ENCODE measurements around the gene EEIG2.

The EEIG2 gene

DNA sequence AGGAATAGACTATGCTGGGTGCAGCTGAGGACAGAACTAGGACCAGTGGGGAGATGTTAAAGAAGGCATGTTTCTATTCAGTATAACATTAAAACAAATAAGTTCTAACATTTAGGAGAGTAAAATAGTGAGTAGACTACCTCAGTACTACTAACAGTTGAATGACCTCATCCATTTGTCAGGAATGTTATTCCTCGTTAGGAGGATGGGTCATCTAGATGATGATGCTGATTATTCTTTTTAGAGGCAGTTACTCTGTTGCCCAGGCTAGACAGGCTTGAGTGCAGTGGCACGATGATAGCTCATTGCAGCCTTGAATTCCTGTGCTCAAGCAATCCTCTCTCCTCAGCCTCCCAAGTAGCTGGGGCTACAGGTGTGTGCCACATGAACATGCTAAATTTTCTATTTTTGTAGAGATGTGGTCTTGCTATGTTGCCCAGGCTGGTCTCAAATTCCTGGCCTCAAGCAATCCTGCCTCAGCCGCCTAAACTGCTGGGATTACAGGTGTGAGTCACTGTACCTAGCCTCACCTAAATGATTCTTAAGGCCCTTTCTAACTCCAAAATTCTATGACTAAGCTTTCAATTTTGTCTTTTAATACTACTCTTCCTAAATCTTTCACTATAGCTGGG lies 9.3 kb downstream of the EEIG2 start:
- TF ChIP-seq ZBTB7A (IDR thresholded peaks at IDR 0.05; ENCODE audit: low read depth) (no peak), NFIC (IDR thresholded peaks at IDR 0.05) (no peak), CEBPB (IDR thresholded peaks at IDR 0.05) (no peak), TCF12 (IDR thresholded peaks at IDR 0.05; ENCODE audit: low read depth) (no peak)
- TF ChIP-seq, protein P1, sequence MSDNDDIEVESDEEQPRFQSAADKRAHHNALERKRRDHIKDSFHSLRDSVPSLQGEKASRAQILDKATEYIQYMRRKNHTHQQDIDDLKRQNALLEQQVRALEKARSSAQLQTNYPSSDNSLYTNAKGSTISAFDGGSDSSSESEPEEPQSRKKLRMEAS (IDR thresholded peaks at IDR 0.05), result no peak

DNA sequence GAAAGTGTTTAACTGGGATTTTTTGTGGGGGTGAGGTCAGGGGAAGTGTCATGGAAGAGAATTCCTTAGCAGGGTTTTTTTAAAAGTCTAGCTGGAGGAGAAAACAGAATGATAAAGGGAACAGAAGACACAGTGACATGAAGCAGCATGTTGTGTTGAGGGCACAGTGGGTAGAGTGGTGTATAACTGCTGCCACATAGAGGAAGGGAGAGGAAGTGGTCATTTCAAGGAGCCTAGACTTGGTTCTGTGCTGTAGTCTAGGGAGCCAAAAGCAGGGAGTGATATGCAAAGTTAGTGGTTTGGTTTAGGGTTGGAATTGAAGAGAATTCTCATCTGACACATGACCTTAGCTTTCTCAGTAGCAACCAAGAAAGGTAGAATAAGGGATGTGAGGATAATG lies 10.2 kb downstream of the EEIG2 start:
- TF ChIP-seq EGR1 (IDR thresholded peaks at IDR 0.05), result no peak
- no peak for TF ChIP-seq TCF12 (IDR thresholded peaks at IDR 0.05; ENCODE audit: low read depth)
- no peak for TF ChIP-seq YY1 (IDR thresholded peaks at IDR 0.05; ENCODE audit: low read depth)
- no peak for TF ChIP-seq NFIC (IDR thresholded peaks at IDR 0.05)
- TF ChIP-seq TEAD4 (IDR thresholded peaks at IDR 0.05), result no peak
- TF ChIP-seq TAF1 (IDR thresholded peaks at IDR 0.05; ENCODE audit: low read depth), result no peak
- peak; percentile 62 for TF ChIP-seq RAD21 (IDR thresholded peaks at IDR 0.05; ENCODE audit: low read depth)
- no peak for TF ChIP-seq CEBPB (IDR thresholded peaks at IDR 0.05)

DNA sequence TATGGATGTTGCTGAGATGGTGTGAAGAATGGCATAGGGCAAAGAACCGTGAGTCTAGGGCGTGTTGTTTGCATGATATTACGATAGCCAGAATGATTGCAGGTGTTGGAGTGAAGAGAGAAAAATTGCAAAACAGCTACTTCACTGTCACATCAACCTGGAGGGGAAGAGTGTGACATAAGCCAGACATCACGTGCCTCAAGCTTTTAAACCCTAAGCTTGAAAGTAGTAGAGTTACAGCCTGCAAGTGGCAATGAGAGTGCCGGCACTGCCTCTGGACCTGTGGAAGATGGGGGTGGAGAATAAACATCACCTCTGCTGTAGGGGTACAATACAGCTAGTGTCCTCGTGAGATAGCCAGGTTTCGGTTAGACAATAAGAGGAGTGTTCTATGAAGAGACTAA lies 11.1 kb downstream of the EEIG2 start:
- no peak for TF ChIP-seq YY1 (IDR thresholded peaks at IDR 0.05; ENCODE audit: low read depth)
- TF ChIP-seq TCF12 (IDR thresholded peaks at IDR 0.05; ENCODE audit: low read depth), result no peak
- TF ChIP-seq ZBTB7A (IDR thresholded peaks at IDR 0.05; ENCODE audit: low read depth), result no peak
- TF ChIP-seq CEBPB (IDR thresholded peaks at IDR 0.05), result no peak
- TF ChIP-seq FOXM1 (IDR thresholded peaks at IDR 0.05; ENCODE audit: borderline replicate concordance, low read depth), result no peak
- TF ChIP-seq, protein P2, sequence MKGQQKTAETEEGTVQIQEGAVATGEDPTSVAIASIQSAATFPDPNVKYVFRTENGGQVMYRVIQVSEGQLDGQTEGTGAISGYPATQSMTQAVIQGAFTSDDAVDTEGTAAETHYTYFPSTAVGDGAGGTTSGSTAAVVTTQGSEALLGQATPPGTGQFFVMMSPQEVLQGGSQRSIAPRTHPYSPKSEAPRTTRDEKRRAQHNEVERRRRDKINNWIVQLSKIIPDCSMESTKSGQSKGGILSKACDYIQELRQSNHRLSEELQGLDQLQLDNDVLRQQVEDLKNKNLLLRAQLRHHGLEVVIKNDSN (IDR thresholded peaks at IDR 0.05), result no peak
- no peak for TF ChIP-seq CREB1 (IDR thresholded peaks at IDR 0.05; ENCODE audit: low read depth)
- TF ChIP-seq, protein P1 (IDR thresholded peaks at IDR 0.05), result no peak
- TF ChIP-seq EGR1 (IDR thresholded peaks at IDR 0.05), result no peak

DNA sequence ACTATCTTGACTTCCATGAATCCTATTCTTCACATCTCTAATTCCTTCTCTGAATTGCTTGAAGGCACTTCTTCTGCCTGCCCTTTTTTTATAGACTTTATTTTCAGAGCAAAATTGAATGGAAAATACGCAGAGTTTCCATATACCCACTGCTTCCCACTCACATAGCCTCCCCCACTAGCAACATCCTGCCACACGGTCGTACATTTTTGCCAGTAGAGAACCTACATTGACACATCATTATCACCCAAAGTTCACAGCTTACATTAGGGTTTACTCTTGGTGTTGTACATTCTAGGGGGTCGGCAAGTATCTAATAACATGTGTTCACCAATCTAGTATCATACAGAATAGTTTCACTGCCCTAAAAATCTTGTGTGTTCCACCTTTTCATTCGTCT lies 12.3 kb downstream of the EEIG2 start:
- TF ChIP-seq CREB1 (IDR thresholded peaks at IDR 0.05; ENCODE audit: low read depth) (no peak), TEAD4 (IDR thresholded peaks at IDR 0.05) (no peak), YY1 (IDR thresholded peaks at IDR 0.05; ENCODE audit: low read depth) (no peak), FOXM1 (IDR thresholded peaks at IDR 0.05; ENCODE audit: borderline replicate concordance, low read depth) (no peak), NFIC (IDR thresholded peaks at IDR 0.05) (no peak), EGR1 (IDR thresholded peaks at IDR 0.05) (no peak), CEBPB (IDR thresholded peaks at IDR 0.05) (no peak), ZBTB7A (IDR thresholded peaks at IDR 0.05; ENCODE audit: low read depth) (no peak)
- TF ChIP-seq, protein P1 (IDR thresholded peaks at IDR 0.05), result no peak

DNA sequence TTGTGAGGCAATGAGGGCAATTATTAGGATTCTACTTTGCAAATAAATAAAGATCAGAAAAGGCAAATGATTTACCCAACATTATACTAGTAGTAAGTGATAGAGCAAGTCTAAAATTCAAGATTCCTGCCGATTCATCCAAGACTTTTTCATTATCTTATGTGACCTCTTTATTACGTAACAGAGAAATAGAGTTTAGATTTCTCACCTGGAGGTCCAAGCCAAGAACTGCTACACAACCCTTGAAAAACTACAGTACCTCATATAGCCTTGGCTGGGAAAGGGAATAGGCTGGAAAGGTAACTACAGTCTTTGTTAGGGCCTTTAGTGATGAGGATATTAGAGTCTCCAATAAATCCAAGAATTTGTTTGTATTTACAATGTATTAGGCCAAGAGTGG lies 13.3 kb downstream of the EEIG2 start:
- TF ChIP-seq YY1 (IDR thresholded peaks at IDR 0.05; ENCODE audit: low read depth), result no peak
- TF ChIP-seq RAD21 (IDR thresholded peaks at IDR 0.05; ENCODE audit: low read depth), result no peak
- no peak for TF ChIP-seq NFIC (IDR thresholded peaks at IDR 0.05)
- TF ChIP-seq CREB1 (IDR thresholded peaks at IDR 0.05; ENCODE audit: low read depth), result no peak
- TF ChIP-seq, protein P3, sequence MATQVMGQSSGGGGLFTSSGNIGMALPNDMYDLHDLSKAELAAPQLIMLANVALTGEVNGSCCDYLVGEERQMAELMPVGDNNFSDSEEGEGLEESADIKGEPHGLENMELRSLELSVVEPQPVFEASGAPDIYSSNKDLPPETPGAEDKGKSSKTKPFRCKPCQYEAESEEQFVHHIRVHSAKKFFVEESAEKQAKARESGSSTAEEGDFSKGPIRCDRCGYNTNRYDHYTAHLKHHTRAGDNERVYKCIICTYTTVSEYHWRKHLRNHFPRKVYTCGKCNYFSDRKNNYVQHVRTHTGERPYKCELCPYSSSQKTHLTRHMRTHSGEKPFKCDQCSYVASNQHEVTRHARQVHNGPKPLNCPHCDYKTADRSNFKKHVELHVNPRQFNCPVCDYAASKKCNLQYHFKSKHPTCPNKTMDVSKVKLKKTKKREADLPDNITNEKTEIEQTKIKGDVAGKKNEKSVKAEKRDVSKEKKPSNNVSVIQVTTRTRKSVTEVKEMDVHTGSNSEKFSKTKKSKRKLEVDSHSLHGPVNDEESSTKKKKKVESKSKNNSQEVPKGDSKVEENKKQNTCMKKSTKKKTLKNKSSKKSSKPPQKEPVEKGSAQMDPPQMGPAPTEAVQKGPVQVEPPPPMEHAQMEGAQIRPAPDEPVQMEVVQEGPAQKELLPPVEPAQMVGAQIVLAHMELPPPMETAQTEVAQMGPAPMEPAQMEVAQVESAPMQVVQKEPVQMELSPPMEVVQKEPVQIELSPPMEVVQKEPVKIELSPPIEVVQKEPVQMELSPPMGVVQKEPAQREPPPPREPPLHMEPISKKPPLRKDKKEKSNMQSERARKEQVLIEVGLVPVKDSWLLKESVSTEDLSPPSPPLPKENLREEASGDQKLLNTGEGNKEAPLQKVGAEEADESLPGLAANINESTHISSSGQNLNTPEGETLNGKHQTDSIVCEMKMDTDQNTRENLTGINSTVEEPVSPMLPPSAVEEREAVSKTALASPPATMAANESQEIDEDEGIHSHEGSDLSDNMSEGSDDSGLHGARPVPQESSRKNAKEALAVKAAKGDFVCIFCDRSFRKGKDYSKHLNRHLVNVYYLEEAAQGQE (IDR thresholded peaks at IDR 0.05; ENCODE audit: low read depth), result no peak
- TF ChIP-seq EP300 (IDR thresholded peaks at IDR 0.05; ENCODE audit: borderline replicate concordance), result no peak
- no peak for TF ChIP-seq TEAD4 (IDR thresholded peaks at IDR 0.05)
- no peak for TF ChIP-seq ZBTB7A (IDR thresholded peaks at IDR 0.05; ENCODE audit: low read depth)
- TF ChIP-seq TAF1 (IDR thresholded peaks at IDR 0.05; ENCODE audit: low read depth), result no peak
- TF ChIP-seq, protein P2 (IDR thresholded peaks at IDR 0.05), result no peak
- no peak for TF ChIP-seq CEBPB (IDR thresholded peaks at IDR 0.05)
- TF ChIP-seq FOXM1 (IDR thresholded peaks at IDR 0.05; ENCODE audit: borderline replicate concordance, low read depth), result no peak

DNA sequence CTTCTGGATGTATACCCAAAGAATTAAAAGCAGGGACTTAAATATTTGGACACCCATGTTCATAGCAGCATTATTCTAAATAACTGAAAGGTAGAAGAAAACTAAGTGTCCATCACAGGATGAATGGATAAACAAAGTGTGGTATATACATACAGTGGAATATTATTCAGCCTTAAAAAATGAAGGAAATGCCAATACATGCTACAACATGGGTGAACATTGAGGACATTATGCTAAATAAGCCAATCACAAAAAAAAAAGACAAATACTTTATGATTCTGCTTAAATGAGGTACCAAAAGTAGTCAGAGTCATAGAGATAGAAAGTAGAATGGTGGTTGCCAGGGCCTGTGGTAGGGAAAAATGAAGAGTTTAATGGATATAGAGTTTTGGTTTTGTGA lies 14.1 kb downstream of the EEIG2 start:
- TF ChIP-seq FOXM1 (IDR thresholded peaks at IDR 0.05; ENCODE audit: borderline replicate concordance, low read depth) (no peak), EP300 (IDR thresholded peaks at IDR 0.05; ENCODE audit: borderline replicate concordance) (no peak), TAF1 (IDR thresholded peaks at IDR 0.05; ENCODE audit: low read depth) (no peak), ZBTB7A (IDR thresholded peaks at IDR 0.05; ENCODE audit: low read depth) (no peak), CEBPB (IDR thresholded peaks at IDR 0.05) (no peak), YY1 (IDR thresholded peaks at IDR 0.05; ENCODE audit: low read depth) (no peak), NFIC (IDR thresholded peaks at IDR 0.05) (no peak), EGR1 (IDR thresholded peaks at IDR 0.05) (no peak), TEAD4 (IDR thresholded peaks at IDR 0.05) (no peak), RAD21 (IDR thresholded peaks at IDR 0.05; ENCODE audit: low read depth) (no peak), TCF12 (IDR thresholded peaks at IDR 0.05; ENCODE audit: low read depth) (no peak), CREB1 (IDR thresholded peaks at IDR 0.05; ENCODE audit: low read depth) (no peak)
- TF ChIP-seq, protein P3 (IDR thresholded peaks at IDR 0.05; ENCODE audit: low read depth), result no peak
- TF ChIP-seq, protein P1 (IDR thresholded peaks at IDR 0.05), result no peak
- TF ChIP-seq, protein P2 (IDR thresholded peaks at IDR 0.05), result no peak
